ENCODE data around the gene MIPOL1. TPM values are rescaled to one million over a fixed set of nuclear protein-coding genes. Genes with fewer than 3 reads are reported as not detected.
A peak's percentile ranks its signal among the peaks of the same experiment; 100 is the strongest.

Gene MIPOL1
- total RNA-seq, 1 donor from 2014 or later = 3.4 TPM

- no peak for ATAC-seq
Observed at GRCh38 chr14:37588956-37589714, 391.4 kb downstream of the MIPOL1 start.

DNA sequence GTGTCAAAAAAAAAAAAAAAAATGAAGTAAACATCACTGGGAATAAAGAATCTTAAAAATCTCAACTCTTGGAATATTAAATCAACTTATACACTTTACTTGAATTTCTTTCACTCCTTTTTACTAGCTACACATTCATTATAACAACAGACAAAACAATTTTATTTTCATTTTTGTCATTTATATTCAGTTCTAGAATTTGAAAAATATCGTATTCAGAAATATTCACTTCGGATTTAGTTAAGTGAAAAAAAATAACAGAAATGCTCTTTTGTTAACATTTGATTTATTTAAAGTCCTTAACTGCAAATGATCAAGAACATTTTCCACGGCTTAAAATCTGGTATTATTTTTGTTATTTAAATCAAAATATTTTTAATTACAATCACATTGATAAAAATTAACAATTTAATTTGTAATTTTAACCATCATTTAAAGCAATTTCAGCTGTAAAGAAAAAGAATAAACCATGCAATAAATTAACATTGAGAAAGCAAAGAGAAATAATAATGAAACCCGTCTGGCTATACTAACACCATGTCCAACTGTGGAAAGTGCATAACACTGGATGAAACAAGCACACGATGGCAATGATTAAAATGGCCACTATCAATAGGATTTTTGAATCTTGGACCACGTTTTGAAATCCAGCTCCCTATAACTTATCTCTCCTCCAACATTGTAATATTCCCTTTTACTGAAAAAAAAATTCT is 392.1 kb downstream of the MIPOL1 start:
- ATAC-seq = no peak

DNA sequence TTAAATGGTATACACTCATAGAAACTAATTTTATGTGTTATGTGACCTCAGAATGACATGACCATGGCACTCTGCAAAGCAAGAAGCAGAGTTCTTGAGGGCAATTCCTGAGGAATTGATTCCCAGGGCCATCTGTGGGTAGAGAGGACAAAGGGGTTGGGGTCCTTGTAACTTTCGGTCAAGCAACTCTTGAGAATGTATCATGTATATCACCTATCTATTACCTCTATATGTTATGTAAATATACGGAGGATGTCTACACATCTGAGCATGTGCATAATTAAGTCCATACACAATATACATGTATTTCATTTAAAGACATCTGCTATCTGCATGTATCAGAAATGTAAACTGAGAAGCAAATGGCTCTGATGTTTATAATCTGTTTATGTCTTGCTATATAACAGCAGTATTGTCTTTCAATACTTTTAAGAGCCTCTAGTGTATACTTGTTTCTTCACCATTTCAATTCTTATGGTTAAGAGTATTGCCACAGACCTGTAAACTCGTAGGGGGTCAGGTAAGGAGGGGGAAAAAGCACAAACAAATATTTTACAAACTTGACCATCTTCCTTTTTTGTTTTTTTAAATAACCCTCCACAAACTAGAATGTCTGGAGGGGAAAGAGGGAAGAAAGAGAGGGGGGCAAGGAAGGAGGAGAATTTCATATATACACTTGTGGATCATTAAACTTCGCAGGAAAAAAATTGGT is 392.8 kb downstream of the MIPOL1 start:
- ATAC-seq = no peak

DNA sequence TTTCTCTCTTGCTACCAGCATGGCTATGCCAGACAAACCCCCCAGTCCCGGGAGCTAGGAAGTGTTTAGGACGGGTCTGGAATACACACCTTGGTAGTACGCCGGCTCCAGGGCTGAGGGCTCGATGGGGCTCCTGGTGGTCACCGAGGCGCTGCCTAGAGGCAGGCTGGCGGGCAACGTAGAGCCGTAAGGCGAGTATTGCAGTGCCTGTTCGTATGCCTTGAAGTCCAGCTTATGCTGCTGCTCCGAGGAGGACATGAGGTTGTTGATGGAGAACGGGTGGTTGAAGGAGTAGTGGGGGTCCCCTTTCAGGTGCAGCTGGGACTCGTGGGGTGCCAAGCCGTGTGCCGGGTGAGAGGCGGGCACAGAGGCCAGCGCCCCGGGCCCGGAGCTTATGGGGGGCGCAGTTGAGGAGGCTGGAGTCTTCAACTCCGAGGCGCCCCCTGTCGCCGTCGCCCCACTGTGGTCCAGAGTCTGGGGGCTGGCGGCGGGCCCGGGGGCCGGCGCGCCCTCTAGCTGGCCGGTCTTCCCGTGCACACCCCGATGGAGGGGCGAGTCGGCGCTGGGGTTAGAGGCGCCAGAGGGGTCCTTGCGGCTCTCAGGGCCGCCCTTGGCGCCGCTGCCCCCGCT is 393.7 kb downstream of the MIPOL1 start:
- peak; percentile 2 for ATAC-seq

GRCh38 chr14:37591941-37592481 is 394.3 kb downstream of the MIPOL1 start:
- peak; percentile 46 for ATAC-seq

DNA sequence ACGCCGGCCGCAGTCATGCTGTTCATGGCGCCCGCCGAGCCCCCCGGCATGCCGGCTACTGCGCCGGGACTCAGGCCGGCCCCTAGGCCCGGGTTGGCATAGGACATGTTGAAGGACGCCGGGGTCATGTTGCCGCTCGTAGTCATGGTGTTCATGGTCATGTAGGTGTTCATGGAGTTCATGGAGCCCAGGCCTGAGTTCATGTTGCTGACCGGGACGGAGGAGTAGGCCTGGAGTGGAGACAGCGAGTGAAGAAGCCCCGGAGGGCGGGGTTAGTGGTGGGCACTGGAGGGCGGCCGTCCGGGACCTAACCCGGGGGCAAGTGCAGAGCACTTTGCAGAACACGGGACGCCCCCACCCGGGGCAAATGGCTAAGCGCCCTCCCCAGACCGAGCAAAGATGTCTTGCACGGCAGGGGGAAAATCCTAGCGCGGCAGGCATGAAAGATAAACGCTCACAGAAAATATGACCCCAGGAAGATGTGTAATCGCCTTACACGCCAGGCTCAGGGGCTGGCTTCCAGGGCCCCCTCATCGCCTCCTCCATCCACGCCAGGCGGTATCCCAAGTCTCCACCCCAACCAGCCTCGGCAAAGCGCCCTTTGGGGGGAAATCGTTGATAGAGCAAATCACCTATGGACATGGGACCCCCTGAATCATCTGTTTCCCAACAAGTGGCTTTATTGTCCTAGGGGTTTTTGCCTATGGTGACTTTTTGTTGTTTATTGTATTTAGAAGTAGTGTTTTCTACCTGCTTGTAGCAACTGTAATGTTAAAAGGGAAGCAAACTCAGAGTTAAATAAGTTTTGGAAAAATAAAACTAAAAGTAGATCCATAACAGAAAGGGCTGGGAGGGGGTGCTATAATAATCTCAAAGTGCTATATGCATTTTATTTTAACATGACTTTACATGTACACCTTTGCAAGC is 395.0 kb downstream of the MIPOL1 start:
- no peak for ATAC-seq

- no peak for ATAC-seq
Observed at GRCh38 chr14:37593511-37594237, 395.9 kb downstream of the MIPOL1 start.

DNA sequence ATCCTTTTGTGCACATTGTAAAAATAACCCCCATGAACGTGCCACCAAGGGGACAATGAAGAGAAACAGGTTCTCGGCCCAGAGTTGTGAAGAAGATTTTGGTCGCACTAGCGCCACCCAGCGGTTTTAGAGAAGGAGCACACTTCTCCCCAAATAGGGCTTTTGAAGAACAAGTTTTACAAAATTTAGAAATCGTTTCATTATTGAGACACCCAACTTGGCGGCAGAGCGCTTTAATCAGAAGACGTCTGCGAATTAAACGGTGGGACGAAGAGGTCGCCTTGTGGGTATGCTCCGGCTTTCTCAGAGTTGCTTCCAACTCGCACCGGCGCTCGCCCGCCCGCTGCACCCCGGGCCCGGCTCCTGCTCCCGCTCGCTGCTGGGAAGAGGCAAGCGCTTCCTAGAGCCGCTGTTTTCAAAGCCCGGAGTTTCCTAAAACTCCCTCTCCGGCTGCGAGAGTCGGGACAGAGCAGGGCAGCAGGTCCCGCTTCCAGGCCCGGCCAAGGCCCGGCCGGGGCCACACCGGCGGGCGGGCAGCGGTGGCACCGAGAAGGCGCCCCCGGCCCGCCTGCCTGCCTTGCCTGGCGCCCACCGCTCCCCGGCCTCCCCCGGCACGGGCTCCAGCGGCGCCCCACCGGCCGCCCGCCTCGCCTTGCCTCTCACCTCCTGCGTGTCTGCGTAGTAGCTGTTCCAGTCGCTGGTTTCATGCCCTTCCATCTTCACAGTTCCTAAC is 396.7 kb downstream of the MIPOL1 start:
- ATAC-seq = peak; percentile 40

DNA sequence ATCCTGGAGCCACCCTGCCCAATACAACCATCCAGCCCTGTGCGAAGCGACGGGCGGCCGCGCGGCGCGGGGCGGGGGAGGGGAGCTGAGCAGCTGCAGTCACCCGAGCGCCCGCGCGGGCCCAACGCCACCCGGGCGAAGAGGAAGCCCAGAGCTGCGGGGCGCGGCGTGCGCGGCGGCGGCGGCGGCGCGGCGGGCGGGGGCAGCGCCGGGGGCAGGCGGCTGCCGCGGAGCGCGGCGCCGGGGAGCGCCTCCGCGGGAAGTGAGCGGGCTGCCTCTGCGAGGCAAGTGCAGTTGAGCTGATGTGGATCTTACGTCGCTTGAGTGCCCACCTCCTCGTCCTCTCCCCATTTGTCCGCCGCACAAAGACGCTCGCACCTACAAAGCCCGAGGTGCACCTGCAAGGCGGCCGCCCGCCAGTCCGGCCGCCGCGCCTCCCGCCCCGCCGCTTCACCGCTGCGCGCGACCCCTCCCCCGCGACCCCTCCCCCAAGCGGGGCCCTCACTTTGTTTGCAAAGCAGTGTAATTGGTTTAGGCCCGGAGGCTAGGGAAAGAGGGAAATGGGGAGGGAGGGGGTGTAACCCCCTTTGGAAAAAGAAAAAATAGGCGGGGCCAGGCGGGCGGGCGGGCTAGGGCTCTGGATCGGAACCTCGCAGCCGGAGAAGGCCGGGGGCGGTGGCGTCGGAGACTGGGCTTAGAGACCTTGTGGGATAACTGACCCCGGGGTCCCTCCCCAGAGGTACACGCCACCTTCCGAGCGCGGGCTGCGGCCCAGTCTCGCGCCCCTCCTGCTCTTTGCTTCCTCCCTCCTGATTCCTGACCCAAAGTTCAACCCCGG is 397.5 kb downstream of the MIPOL1 start, which contains the start of the genes FOXA1 and TTC6:
Gene FOXA1 (minus strand): TSS at position 279 of the 838 bp plus-strand sequence. CDS start 277 bp downstream, at position 2.
Gene TTC6 (plus strand): TSS at position 659 of the 838 bp plus-strand sequence. CDS start 26,436 bp downstream, outside the sequence.
- ATAC-seq = peak; percentile 47

- peak; percentile 66 for ATAC-seq
Observed at GRCh38 chr14:37595809-37596621, 398.3 kb downstream of the MIPOL1 start.

- no peak for ATAC-seq
Observed at GRCh38 chr14:37596790-37597472, 399.2 kb downstream of the MIPOL1 start.

DNA sequence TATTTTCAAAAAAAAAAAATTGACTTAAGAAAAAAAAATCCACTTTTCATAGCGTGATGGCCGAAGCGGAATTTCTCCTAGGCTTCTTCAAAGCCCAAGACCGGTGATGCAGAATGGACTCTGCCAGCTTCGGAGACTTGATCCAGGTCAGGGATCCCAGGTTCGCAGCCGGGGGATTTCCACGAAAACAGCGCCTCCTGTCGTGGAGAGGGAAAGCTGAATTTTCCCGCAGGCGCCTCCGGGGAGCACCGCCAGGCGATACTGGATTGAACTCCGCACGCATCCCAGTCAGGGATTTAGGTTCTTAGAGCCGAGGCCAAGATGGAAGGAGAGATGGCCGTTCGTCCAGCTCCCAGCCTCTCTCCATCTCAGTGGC is 399.8 kb downstream of the MIPOL1 start:
- no peak for ATAC-seq

DNA sequence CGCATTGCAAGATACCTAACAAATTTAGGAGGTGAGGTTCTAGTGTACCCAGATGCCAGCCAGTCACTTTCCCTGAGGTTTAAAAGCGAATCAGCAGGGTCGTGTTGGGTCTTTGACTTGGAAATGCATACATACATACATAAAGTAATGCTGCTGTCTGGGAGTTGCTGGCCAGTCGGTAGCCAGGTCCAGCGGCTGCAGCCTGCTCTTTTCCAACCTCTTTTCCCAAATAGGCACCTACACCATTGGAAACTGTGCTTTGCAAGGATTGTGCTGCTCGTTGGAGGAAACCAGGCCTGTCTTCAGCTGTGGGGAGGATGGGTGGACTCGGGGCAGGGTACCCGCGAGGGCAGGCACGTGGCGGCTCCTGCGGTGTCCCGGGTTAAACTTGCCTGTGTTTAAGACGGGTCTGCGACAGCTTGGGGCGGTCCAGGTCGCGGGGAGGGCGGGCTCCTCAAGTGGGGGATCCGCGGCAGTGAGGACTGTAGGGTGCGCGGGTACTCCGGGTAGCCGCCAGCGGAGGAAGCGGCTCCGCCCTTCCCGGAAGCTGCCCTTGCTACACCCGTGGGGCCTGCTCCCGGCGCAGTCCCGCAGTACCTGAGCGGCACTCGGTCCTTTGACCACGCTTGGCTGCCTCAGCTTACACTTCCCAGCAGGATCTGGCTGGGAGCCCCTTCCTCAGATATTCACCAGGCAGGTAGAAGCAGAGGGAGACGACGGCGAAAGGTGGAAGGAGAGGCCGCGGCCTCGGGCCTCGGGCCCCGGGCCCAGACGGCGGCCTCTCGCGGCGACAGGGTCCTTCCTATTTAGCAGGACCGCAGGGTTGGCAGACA is 400.4 kb downstream of the MIPOL1 start:
- ATAC-seq = peak; percentile 27

DNA sequence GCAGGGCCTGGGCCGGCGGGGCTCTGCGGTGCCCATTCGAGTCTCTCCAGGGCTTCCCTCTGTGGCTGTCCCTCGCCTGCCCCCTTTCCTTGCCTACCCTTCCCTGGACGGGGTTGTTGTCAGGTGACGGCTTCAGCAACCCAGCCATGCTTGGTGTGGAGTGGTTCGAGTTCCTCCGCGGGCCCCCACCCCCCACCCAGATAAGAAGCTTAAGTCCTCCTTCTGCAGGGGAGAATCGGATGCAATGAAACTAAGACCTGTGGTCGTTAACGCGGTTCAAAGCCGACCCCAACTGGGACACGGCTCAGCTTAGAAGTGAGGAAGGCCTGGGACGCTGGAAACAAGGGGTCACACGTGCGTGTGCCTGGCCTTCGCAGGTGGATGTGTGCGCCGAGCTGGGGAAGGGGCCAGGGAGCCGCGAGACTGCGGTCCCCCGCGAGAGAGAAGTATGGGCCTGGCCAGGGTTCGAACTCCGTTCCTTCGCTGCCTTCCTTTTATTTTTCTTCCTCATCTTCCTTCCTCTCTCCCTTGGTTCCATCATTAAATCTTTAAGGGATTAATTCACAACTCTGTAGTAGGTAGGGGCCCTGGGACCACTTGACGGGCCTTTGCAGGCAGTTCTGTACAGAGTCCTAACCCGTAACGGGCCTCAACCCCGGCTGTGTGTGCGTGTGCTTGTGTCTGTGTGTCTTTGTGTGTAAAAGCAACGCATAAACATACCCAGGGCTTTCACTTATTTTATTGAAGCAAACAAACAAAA is 401.2 kb downstream of the MIPOL1 start:
- ATAC-seq = no peak

Measured in esophagus mucosa (tissue), 1 donor.